ENCODE results near the gene TP53BP1. TPM values are rescaled to one million over a fixed set of nuclear protein-coding genes. Genes with fewer than 3 reads are reported as not detected.

The TP53BP1 gene
- total and polyA plus RNA-seq, 5 experiments from 2014 or later, result 6.5 to 37.7 (median 8.5) TPM

DNA sequence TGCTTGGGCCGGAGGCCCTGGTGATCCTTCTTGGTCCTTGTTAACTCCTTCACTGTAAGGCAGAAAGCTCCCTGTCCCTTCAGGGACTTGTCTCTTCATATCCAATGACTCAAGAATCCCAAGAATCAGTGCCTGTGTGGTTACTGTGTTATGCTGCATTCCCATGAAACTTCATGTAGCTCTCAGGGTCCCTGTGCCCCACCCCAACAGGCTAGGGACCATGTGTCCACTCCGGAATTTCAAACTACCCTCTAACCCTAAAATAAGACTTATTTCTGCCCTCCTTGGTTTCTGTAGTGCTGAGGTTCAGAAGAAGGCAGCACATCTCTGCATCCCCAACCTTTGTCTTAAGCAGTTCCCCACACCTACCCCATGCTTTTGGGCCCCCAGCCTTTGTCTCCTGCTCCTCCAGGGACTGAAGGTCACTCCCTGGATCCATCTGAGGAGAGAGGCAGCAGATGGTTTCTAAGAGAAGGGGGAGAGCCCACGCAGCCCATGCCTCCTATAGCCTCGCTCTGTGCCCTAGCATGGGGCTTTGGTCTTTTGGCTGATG, 23.9 kb upstream of the TP53BP1 start:
- Mint-ChIP-seq H3K27ac (peak overlapping the region in 1 of 10 donors; percentile 56), H3K36me3 (no peaks in the 10 kb centered on the region), H3K4me1 (peaks cover 17 to 44% (median 35%) of the 10 kb centered on the region in 4 donors), H3K4me3 (peak overlapping the region in 5 of 10 donors; percentile 46 to 84 (median 69)), H3K27me3 (peaks cover 7 to 27% (median 25%) of the 10 kb centered on the region in 5 donors), H3K9me3 (no peaks in the 10 kb centered on the region)
- ATAC-seq (no peak), DNase-seq (no peak)
- POLR2A ChIA-PET, result no interaction called here

GRCh38 chr15:43516185-43516584, 23.2 kb upstream of the TP53BP1 start:
- peaks cover 21 to 51% (median 41%) of the 10 kb centered on the region in 4 donors for H3K4me1 Mint-ChIP-seq
- DNase-seq (no peak), ATAC-seq (no peak)
- H3K9me3 Mint-ChIP-seq, result no peaks in the 10 kb centered on the region
- peaks cover 7 to 27% (median 26%) of the 10 kb centered on the region in 5 donors for H3K27me3 Mint-ChIP-seq
- H3K27ac Mint-ChIP-seq, result no peak overlapping the region
- H3K4me3 Mint-ChIP-seq, result no peak overlapping the region
- no peaks in the 10 kb centered on the region for H3K36me3 Mint-ChIP-seq
- POLR2A ChIA-PET, result no interaction called here

DNA sequence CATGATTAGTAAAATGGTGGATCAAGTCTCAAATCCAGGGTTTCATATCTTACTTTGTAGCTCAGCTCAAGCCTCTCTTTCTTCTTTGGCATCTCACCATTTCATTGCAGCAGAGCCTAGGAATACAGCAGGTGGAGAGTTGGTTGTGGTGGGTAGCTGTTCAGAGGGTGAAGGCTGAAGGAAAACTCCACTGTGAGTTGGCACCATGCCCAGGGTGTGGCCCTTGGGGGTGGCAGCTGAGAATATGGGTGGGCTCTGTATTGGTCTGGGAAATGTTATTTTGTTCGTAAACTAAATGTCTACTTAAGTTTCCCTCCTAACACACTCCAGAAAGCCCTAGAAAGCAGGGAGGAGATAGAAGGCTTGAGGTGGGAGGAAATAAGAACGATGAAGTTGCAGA, 22.8 kb upstream of the TP53BP1 start:
- Mint-ChIP-seq H3K27me3 (peaks cover 7 to 27% (median 26%) of the 10 kb centered on the region in 5 donors), H3K4me1 (peaks cover 23 to 55% (median 44%) of the 10 kb centered on the region in 4 donors), H3K36me3 (no peaks in the 10 kb centered on the region), H3K4me3 (peak overlapping the region in 1 of 10 donors; percentile 6), H3K9me3 (no peaks in the 10 kb centered on the region), H3K27ac (no peak overlapping the region)
- POLR2A ChIA-PET, result no interaction called here
- ATAC-seq (no peak), DNase-seq (no peak)

DNA sequence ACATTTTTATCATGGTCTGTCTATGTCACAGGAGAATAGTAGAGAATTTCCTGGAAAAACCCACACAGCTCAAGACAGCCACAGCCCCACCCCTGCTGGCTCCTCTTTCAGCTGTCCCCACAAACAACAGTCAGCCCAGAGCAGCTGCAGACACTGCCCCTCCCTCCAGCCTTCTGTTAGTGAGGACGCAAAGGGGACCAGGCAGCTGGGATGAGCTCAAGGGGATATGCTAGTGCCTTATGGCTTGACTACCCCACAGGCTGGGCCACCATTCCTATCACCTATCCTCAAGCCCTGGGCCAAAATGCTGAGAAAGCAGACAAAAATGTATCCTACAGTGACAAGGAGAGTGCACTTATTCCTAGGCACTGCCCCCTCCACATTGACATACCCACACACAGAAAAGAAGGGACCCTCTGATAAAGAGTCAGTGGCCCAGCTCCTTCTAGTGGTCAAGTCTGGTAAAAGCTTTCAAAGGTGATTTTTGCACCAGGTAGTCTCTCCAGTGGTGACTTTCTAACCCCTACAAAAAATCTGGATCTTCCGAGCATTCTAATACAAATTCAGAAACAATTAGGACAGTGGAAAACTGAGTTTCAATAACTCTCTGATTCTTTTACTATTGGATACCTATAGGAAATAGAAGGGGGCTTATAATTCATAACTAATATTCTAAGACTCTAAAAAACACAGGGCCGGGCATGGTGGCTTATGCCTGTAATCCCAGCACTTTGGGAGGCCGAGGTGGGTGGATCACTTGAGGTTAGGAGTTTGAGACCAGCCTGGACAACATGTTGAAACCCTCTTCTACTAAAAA, 21.5 kb upstream of the TP53BP1 start:
- Mint-ChIP-seq H3K36me3 (no peaks in the 10 kb centered on the region), H3K4me1 (peaks cover 29 to 59% (median 52%) of the 10 kb centered on the region in 4 donors), H3K4me3 (peak overlapping the region in 1 of 10 donors; percentile 62), H3K27me3 (peaks cover 7 to 27% (median 26%) of the 10 kb centered on the region in 5 donors), H3K27ac (peak overlapping the region in 1 of 10 donors; percentile 49), H3K9me3 (no peaks in the 10 kb centered on the region)
- no peak for ATAC-seq
- POLR2A ChIA-PET, result interaction anchor here (3.1 kb wide), 1 partner anchor 21 kb away, joined by 16 read pairs; the partner anchor contains the start of gene TP53BP1
- DNase-seq, result peak in 4 of 10 donors; percentile 16 to 44 (median 29)

DNA sequence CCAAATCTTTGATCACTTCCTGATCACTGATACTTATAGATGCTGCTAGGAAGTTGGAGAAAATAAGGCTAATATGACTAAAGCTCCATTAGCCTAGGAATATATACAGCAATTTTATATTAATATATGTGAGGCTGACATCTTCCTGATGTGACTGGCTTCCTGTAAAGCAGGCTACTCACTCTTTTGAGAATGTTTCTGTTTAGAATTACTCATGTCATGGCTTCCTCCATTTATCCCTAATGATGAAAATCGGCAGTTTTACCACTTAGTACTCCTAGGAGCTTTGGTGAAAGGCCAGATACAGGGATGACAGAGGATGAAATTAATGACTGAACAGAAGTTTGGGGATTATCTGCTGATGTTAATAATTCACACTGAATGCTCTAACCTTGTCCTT, 20.6 kb upstream of the TP53BP1 start:
- POLR2A ChIA-PET, result interaction anchor here (3.1 kb wide), 1 partner anchor 20 kb away, joined by 16 read pairs; the partner anchor contains the start of gene TP53BP1
- Mint-ChIP-seq H3K4me3 (no peak overlapping the region), H3K27ac (no peak overlapping the region), H3K36me3 (no peaks in the 10 kb centered on the region), H3K9me3 (no peaks in the 10 kb centered on the region), H3K4me1 (peaks cover 29 to 56% (median 47%) of the 10 kb centered on the region in 4 donors), H3K27me3 (peaks cover 7 to 27% (median 23%) of the 10 kb centered on the region in 5 donors)
- DNase-seq (no peak), ATAC-seq (no peak)

DNA sequence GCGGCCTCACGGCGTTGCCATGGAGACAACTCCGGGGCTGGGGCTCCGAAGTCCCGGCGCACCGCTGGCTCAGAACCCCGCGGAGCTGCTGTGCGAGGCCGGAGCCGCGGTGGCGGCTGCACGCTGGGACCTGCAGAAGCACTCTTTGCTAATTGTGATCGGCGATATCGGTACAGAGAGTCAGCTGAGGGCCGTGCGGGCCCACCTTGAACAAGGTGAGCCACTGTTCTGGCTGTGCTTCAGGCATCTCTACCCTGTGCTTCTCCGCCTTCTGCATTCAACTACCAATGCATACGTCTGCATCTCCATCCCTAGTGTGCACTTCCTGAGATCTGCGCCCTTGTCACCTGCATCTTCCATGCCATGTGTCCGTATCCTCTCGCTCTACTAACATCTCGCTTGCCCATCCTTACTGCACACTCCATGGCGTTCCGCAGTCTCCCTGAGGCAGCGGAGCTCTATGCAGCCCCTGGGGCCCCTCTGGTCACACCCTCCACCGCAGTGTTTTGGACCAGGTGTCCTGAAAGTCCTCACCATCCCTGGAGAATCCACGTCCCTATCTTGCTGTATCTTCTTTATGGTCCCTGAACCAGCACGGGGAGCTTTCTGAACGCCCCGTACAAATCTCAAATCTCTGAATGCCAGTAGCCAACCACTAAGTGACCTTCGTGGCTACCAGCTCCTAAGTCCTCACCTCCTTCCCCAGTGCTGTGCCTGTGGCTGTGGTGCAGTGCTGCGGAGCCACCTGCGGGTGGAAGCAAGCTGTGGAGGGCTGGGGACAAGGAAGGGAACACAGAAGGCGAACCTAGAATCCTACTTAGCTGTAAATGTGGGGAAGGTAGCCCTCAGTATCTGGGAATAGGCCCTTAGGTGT, 18.3 kb upstream of the TP53BP1 start:
- POLR2A ChIA-PET, result interaction anchor here (0.8 to 3.4 kb wide), 7 partner anchors 20 to 325 kb away, joined by 3 to 56 read pairs (median 7); partner anchors contain the start of genes CCNDBP1, LCMT2, PDIA3 and TP53BP1
- H3K4me1 Mint-ChIP-seq, result peaks cover 17 to 37% (median 27%) of the 10 kb centered on the region in 4 donors
- H3K9me3 Mint-ChIP-seq, result no peaks in the 10 kb centered on the region
- ATAC-seq (peak in 1 of 2 donors; percentile 27), DNase-seq (peak in 1 of 10 donors; percentile 18)
- no peaks in the 10 kb centered on the region for H3K36me3 Mint-ChIP-seq
- peak overlapping the region; percentile 94 to 100 (median 98) for H3K27ac Mint-ChIP-seq
- peaks cover 0 to 11% (median 8%) of the 10 kb centered on the region in 5 donors for H3K27me3 Mint-ChIP-seq
- peak overlapping the region; percentile 88 to 100 (median 94) for H3K4me3 Mint-ChIP-seq

DNA sequence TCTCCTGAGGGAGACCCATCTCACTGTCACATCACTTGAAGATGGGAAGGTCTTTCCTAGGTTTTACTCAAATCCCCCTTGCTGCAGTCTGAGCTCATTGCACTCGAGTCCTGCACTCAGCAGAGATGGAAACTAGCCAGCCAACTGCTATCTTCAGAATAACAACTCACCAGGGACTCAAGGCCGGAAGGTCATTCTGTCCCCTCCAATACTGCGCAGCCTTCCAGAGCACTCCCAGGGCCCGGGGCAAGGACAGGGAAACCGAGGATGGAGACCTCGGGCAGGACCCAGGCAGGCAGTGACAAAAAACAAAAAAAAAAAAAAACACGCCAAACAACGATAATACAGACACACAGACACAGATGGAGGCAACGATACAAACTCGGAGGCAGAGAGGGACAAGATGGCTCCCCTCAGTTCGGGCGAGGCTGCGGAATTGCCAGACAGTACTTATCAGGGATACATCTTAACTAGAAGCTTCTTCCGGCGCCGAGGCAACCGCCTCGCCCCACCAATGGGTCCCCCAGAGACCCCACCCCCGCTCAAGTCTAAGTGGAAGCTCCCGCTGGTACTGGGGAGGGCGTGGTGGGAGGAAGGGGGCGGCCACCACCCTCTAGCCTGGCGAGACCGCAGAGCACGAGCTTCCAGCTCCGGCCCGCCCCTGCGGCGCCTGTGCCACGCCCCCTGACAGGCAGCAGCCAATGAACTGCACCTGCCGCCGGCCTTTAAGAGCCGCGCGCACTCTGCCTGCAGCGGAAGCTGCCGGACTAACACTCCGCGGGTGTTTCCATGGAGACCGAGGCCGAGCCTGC, 17.4 kb upstream of the TP53BP1 start:
- POLR2A ChIA-PET, result interaction anchor here (0.6 to 3.4 kb wide), 9 partner anchors 19 to 325 kb away, joined by 3 to 56 read pairs (median 4); partner anchors contain the start of genes CCNDBP1, LCMT2, PDIA3 and TP53BP1
- DNase-seq (peak; percentile 91 to 98 (median 94)), ATAC-seq (peak; percentile 88 to 90)
- no peaks in the 10 kb centered on the region for H3K9me3 Mint-ChIP-seq
- H3K36me3 Mint-ChIP-seq, result no peaks in the 10 kb centered on the region
- peak overlapping the region; percentile 94 to 100 (median 98) for H3K27ac Mint-ChIP-seq
- peaks cover 16 to 36% (median 24%) of the 10 kb centered on the region in 4 donors for H3K4me1 Mint-ChIP-seq
- H3K27me3 Mint-ChIP-seq, result peaks cover 0 to 4% (median 2%) of the 10 kb centered on the region in 5 donors
- peak overlapping the region; percentile 88 to 100 (median 94) for H3K4me3 Mint-ChIP-seq

DNA sequence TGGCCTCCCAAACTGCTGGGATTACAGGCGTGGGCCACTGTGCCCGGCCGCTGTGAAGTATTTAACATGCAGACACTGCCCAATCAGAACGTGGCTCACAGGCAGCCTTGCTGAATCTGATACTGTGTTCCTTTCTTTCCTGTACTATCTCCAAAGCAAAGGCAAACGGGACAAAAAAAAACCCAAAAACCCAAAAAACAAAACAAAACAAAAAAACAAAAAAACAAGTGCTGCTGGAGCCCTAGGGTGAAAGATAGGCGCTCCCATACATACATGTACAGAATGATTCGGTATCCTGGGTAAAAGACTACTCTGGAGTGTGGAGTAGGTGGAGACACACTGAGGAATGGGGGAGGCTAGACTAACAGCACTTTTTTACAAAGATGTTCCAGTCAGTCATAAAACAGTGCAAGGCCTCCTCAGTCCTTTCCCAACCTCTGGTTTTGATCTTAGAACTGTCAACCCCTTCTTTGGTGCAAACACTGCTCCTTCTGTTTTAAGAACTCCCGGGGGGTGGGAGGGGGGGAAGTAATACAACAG, 16.8 kb upstream of the TP53BP1 start:
- H3K27ac Mint-ChIP-seq, result peak overlapping the region; percentile 94 to 100 (median 98)
- H3K4me3 Mint-ChIP-seq, result peak overlapping the region; percentile 88 to 100 (median 94)
- ATAC-seq (no peak), DNase-seq (no peak)
- POLR2A ChIA-PET, result interaction anchor here (0.6 to 3.4 kb wide), 5 partner anchors 18 to 180 kb away, joined by 3 to 56 read pairs (median 4); partner anchors contain the start of genes LCMT2 and TP53BP1
- H3K27me3 Mint-ChIP-seq, result peaks cover 0 to 4% (median 1%) of the 10 kb centered on the region in 5 donors
- H3K36me3 Mint-ChIP-seq, result no peaks in the 10 kb centered on the region
- peaks cover 16 to 36% (median 24%) of the 10 kb centered on the region in 4 donors for H3K4me1 Mint-ChIP-seq
- no peaks in the 10 kb centered on the region for H3K9me3 Mint-ChIP-seq

- DNase-seq (no peak), ATAC-seq (no peak)
- Mint-ChIP-seq H3K36me3 (no peaks in the 10 kb centered on the region), H3K4me3 (peak overlapping the region in 7 of 10 donors; percentile 4 to 100 (median 94)), H3K4me1 (peaks cover 14 to 32% (median 23%) of the 10 kb centered on the region in 4 donors), H3K27ac (peak overlapping the region in 7 of 10 donors; percentile 11 to 98 (median 97)), H3K27me3 (peaks cover 0 to 1% (median 0%) of the 10 kb centered on the region in 5 donors), H3K9me3 (no peaks in the 10 kb centered on the region)
- POLR2A ChIA-PET, result interaction anchor here (3.4 kb wide), 1 partner anchor 17 kb away, joined by 56 read pairs; the partner anchor contains the start of gene TP53BP1
Measured at GRCh38 chr15:43508991-43509659, 16.2 kb upstream of the TP53BP1 start.

- Mint-ChIP-seq H3K4me1 (peaks cover 14 to 27% (median 21%) of the 10 kb centered on the region in 4 donors), H3K4me3 (peak overlapping the region in 1 of 10 donors; percentile 4), H3K27me3 (peaks cover 0 to 1% (median 0%) of the 10 kb centered on the region in 5 donors), H3K36me3 (no peaks in the 10 kb centered on the region), H3K27ac (peak overlapping the region in 2 of 10 donors; percentile 38 to 72), H3K9me3 (no peaks in the 10 kb centered on the region)
- POLR2A ChIA-PET, result no interaction called here
- ATAC-seq (no peak), DNase-seq (no peak)
Measured at GRCh38 chr15:43508421-43508820, 15.5 kb upstream of the TP53BP1 start.
